HG02885 (cell line): Measurements from ENCODE around the gene ENC1.

Experiments
- ATAC-seq: cut with Tn5 transposase; IDR thresholded peaks from one replicate; pipeline ENCODE4 v1.9.1; 2021; ENCODE audit warnings: mild to moderate bottlenecking; ENCODE audit not compliant: unreplicated experiment, poor library complexity

The ENC1 gene

GRCh38 chr5:74657165-74657564 is 16.6 kb upstream of the ENC1 start:
- ATAC-seq, result no peak

- ATAC-seq, result no peak
Measured at GRCh38 chr5:74655716-74656115, 15.2 kb upstream of the ENC1 start.

- no peak for ATAC-seq
Measured at GRCh38 chr5:74655206-74655605, 14.7 kb upstream of the ENC1 start.

GRCh38 chr5:74653991-74654390 is 13.5 kb upstream of the ENC1 start:
- no peak for ATAC-seq

GRCh38 chr5:74652576-74652975 is 12.0 kb upstream of the ENC1 start:
- no peak for ATAC-seq

GRCh38 chr5:74651710-74652109 is 11.2 kb upstream of the ENC1 start:
- no peak for ATAC-seq

GRCh38 chr5:74649421-74649973 is 9.0 kb upstream of the ENC1 start:
- no peak for ATAC-seq

GRCh38 chr5:74648835-74649293 is 8.3 kb upstream of the ENC1 start:
- ATAC-seq, result peak; percentile 66

GRCh38 chr5:74647096-74647495 is 6.6 kb upstream of the ENC1 start:
- no peak for ATAC-seq

- no peak for ATAC-seq
Measured at GRCh38 chr5:74643111-74643562, 2.6 kb upstream of the ENC1 start.

- no peak for ATAC-seq
Measured at GRCh38 chr5:74642543-74642863, 2.0 kb upstream of the ENC1 start.

GRCh38 chr5:74641735-74642542 is 1.4 kb upstream of the ENC1 start:
- ATAC-seq, result no peak

GRCh38 chr5:74640954-74641734 is 616 bp upstream of the ENC1 start:
- peak; percentile 18 for ATAC-seq

GRCh38 chr5:74639807-74640449 is 600 bp downstream of the ENC1 start:
- peak; percentile 10 for ATAC-seq

GRCh38 chr5:74638970-74639806 is 1.3 kb downstream of the ENC1 start:
- ATAC-seq, result peak; percentile 42

- ATAC-seq, result no peak
Measured at GRCh38 chr5:74638544-74638969, 2.0 kb downstream of the ENC1 start.

- ATAC-seq, result no peak
Measured at GRCh38 chr5:74636552-74636951, 4.0 kb downstream of the ENC1 start.

- no peak for ATAC-seq
Measured at GRCh38 chr5:74636149-74636548, 4.4 kb downstream of the ENC1 start.

- ATAC-seq, result no peak
Measured at GRCh38 chr5:74634611-74635286, 5.8 kb downstream of the ENC1 start.
